GM19035 (cell line): ENCODE data around the gene NOB1.
"Not testable (repeated sequence)": the region's sequence is repeated elsewhere in the genome, so short reads cannot be mapped to it uniquely, and the experiment has no call there.

Experiments used
- ATAC-seq: cut with Tn5 transposase; IDR thresholded peaks from one replicate; pipeline ENCODE4 v1.9.1; 2021; ENCODE audit not compliant: unreplicated experiment

The NOB1 gene

DNA sequence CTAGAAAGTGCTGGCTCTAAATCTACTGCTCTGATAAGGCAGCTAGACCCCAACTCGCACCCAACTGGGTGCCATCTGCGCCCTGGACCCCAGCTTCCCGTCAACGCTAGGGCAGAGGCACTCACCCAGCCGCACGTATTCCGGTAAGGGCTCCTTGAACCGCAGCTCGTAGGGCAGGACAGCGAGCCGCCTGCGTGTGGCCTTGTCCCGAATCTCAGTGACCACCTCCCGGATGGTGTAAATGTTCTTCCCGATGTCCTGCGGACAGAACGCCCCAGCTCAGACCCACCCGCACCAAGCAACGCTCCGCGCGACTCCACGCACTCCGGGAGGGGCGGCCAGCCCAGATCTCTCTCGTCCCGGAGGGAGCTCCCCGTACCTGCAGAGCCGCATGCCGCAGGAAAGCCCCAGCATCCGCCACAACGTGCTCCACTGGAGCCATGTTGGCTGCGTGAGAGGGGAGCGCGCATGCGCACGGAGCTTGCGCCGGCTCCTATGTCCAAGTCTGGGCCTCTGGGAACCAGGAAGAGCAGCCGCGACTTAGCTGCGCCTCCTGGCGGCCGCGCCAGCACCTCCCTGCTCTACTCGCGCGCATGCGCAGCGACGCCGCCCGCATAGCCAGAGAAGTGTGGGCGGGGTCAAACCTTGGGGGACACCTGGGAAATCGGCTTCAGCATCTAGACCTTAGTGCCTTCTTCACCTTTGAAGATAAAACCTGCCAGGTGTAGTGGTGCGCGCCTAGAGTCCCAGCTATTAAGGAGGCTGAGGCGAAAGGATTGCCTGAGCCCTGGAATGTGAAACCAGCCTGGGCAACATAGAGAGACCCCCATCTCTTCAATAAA is at the start of gene NOB1:
Gene NOB1, minus strand, starts transcription at position 458 of the 842 bp plus-strand sequence. Its CDS starts 16 bp downstream, at position 442.
- peak; percentile 96 for ATAC-seq

DNA sequence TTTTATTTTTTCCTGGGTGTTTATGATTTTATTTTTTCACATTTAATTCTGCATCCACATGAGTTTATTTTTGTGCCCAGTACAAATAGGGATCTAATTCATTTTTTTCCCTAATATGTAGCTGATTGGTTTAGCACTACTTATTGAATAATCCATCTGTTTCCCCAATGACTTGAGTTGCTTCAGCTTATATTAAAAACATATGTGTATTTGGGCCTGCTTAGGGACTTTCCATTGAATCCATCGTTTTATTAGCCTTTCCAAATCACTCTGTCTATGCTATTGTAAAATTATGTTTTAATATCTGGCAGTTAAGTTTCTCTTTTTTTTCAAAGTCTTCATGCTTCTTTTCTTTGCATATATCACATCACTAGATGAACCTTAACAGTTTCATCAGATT is 49.6 kb upstream of the NOB1 start:
- no peak for ATAC-seq

DNA sequence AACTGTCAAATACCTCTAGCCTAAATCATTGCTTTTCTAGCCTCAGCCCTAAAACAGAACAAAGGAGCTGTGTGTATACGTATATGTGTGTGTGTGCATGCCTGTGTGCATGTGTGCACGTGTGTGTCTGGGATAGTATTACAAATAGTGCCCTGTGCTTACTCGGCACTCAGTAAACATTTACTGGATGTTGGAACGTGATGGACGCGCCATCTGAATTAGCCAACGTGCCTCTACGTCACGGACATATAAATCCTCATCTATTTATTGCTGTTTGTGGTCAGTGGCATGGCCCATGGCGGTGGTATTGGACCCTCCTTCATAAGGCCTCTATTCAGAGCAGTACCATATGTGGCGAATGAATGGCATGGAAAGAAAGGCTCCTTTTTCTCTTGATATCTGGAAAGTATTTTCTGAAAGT is 44.9 kb upstream of the NOB1 start:
- no peak for ATAC-seq

DNA sequence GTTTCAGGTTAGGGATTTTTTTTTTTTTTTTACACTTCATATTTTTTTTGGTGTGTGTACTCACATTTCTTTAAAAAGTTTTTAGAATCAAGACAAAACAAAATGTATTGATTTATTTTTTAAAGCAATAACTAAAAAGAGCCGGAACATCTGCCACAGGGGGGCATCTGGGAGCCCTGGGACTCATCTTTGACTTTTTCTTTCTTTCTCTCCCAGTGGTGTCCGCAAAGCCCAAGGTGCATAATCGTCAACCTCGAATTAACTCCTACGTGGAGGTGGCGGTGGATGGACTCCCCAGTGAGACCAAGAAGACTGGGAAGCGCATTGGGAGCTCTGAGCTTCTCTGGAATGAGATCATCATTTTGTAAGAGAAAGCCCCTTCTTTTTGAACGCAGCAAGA is 43.7 kb upstream of the NOB1 start:
- ATAC-seq, result no peak

DNA sequence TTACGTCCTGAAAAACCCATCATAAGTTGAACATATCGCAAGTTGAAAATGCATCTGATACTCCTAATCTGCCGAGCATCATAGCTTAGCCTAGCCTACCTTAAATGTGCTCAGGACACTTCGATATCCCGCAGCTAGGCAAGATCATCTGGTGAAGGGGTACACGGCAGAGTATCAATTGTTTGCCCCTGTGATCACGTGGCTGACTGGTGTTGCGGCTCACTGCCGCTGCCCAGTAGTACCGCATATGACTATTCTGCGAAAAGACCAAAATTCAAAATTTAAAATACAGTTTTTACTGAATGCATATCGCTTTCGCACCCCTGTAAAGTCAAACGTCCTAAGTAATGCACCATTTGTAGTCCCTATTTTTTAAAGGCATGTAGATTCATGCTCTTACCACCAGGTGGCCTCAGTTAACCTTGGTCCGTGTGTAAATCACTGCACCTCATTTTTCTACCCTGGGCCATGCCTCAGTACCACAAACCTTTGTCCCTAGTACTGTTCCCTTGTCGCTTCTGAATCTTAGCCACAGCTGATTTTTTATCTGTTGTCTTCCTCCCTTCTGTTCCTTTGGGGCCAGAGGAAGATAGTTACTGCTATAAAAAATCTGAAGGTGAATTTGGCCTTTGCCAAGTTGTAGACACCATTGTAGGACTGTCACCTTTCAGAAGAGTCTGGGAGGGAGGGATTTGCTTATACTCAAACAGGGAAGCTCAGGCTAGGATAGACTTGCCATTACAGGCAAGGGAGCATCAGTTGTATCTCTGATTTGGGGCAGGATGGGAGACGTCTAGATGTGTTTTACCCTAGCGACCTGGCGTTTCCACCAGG is 41.8 kb upstream of the NOB1 start:
- no peak for ATAC-seq

DNA sequence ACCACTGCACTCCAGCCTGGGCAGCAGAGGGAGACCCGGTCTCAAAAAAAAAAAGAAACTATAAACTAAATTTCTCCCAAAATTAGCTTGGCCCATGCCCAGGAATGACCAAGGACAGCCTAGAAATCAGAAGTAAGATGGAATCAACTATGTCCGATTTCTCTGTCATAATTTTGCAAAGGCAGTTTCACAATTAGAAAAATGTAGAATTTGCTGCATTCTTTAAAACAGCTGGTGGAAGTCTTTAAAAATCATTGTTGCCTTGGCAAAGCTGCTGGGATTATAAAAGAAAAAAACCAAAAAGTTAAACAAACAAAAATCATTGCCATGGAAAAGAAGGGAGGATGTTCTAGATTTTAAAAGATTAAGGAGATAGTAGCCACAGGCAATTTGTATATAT is 39.8 kb upstream of the NOB1 start:
- ATAC-seq, result no peak

DNA sequence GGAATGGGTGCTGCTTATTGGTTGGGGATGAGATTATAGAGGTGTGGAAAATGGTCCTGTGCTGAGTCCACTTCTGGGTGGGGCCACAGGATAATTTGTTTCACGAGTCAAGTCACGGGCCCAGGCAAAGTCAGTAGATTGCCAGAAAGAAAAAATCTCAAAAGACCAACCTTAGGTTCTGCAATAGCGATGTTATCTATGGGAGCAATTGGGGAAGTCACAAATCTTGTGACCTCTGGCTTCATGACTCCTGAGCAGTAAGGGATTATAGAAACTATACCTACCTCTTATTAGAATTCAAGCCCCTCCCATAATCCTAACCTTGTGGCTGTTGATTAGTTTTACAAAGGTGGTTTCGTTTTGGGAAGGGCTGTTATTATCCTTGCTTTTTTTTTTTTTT is 38.8 kb upstream of the NOB1 start:
- ATAC-seq, result no peak

DNA sequence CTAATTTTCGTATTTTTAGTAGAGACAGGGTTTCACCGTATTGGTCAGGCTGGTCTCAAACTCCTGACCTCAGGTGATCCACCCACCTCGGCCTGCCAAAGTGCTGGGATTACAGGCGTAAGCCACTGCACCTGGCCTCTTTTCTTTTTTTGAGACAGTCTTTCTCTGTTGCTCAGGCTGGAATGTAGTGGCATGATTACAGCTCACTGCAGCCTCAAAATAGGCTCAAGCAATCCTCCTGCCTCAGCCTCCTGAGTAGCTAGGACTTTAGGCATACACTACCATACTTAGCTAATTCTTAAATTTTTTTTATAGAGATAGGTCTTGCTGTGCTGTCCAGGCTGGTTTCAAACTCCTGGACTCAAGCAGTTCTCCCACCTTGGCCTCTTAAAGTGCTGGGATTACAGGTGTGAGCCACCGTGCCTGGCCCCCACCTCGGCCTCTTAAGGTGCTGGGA is 36.7 kb upstream of the NOB1 start:
- ATAC-seq, result not testable (repeated sequence)

DNA sequence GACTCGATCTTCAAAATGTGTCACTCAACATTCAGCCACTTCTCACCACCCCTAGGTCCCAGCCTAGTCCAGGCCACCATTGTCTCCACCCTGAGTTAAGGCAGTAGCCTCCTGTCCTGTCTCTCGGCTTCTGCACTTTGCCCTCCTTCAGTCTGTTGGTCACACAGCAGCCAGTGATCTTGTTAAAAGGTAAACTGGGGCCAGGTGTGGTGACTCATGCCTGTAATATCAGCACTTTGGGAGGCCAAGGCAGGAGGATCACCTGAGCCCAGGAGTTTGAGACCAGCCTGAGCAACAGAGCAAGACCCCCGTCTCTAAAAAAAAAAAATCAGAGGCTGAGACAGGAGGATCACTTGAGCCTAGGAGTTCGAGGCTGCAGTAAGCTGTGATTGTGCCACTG is 33.2 kb upstream of the NOB1 start:
- ATAC-seq, result no peak

DNA sequence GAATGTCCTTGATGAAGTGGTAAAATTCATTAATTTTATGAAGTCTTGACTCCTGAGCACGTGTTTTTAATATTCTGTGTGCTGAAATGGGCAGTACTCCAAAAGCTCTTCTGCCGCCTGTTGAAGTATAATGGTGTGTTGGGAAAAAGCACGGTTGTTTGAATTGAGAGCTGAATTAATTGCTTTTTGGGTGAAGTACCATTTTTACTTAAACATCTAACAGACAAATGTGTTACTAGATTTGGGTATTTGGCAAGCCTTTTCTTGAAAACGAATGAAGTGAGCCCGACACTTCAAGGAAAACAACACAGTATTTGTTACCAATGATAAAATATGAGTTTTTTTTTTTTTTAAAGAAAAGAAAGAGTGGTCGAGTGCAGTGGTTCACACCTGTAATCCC is 29.9 kb upstream of the NOB1 start:
- no peak for ATAC-seq

DNA sequence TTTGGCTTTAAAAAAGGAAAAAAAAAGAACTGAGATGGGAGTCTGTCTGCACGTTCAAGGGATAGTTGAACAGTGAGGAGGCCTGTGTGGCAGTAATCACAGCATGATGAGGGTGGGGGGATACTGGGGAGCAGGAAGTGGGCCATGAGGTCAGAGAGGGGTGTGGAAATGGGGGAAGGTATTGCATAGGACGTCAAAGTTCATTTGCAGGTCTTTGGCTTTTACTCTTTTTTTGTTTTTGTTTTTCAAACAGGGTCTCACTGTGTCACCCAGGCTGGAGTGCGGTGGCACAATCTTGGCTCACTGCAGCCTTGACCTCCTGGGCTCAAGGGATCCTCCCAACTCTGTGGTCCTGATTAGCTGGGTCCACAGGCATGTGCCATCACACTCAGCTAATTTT is 26.4 kb upstream of the NOB1 start:
- no peak for ATAC-seq

DNA sequence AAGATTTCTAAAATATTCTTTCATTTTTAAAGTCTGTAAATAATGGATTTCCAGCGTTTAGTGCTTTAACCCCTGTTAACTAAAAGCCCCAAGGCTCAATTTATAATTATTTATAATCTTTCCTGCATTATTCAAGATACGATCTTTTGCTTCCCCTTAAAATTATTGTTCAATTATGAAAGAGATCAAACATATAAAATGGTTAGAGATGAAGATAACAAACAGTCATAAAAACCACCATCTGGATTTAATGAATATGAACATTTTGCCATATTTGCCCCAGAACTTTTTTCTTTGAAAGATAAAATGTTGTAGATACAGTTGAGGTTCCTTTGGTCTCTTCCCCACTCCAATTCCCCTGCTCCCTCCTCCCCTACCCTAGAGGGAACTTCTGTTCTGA is 25.0 kb upstream of the NOB1 start:
- ATAC-seq, result no peak

DNA sequence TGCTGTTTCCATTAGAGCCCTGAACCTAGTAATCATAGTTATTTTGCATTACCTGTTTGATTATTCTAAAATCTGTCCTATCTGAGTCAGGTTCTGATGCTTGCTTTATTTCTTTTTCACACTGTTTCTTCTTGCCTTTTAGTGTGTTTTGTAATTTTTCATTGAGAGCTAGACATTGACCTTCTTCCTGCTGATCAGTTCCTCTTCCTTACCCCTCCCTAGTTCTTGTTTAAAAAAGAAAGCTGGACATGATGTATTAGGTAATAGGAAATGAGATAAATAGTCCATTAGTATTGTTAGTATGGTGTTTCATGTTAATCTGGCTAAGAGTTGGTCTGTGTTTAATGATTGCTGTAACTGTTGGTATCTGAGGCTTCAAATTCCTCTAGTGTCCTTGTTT is 20.8 kb upstream of the NOB1 start:
- ATAC-seq, result no peak

DNA sequence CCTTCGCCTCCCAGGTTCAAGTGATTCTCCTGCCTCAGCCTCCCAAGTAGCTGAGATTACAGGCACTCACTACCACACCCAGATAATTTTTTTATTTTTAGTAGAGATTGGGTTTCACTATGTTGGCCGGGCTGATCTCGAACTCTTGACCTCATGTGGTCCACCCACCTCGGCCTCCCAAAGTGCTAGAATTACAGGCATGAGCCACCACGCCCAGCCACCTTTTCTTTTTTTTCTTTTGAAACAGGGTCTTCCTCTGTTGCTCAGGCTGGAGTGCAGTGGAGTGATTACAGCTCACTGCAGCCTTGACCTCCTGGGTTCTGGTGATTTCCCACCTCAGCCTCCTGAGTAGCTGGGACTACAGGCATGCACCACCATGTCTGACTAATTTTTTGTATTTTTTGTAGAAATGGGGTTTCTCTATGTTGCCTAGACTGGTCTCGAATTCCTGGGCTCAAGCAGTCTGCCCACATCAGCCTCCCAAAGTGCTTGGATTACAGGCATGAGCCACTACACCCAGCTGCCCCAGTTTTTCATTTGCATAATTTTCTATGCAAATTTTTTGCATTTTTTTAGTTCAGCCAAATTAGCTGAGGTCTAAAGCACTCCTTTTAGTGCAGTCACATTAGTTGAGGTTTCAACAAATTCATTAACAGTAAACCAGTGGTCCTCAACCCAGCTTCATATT is 18.7 kb upstream of the NOB1 start:
- ATAC-seq, result no peak

DNA sequence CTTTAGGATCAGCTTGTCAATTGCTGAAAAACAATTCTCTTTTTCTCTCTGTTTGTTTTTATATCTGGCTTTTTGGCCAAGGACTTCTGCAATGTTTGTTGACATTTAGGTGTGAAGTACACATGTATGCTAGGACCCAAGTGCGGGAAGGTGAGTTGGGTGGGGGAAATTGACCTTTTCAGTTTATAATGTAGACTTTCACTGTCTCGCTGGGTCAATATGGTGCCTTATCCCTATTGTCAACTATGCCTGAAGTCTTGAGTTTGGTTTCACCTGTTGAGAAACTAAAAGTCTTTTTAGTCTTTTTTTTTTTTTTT is 16.9 kb upstream of the NOB1 start:
- no peak for ATAC-seq

DNA sequence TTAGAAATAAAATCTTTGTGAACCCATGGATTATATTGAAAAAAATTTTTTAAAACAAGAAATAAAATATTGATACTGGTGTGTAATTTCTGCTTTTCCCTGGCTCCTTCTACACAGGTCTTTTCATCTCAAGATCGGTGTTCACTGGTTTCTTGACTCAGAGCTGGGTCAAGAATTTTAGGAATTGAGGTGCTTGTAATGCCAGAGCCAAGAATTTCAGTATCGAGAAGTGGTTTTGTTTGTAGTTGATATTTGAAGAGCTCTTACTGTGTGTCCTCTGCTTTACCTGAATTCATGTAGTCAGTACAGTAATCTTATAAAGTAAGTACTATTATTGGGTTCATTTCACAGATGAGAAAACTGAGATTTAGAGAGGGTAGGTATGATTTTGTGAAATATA is 14.7 kb upstream of the NOB1 start:
- ATAC-seq, result no peak

DNA sequence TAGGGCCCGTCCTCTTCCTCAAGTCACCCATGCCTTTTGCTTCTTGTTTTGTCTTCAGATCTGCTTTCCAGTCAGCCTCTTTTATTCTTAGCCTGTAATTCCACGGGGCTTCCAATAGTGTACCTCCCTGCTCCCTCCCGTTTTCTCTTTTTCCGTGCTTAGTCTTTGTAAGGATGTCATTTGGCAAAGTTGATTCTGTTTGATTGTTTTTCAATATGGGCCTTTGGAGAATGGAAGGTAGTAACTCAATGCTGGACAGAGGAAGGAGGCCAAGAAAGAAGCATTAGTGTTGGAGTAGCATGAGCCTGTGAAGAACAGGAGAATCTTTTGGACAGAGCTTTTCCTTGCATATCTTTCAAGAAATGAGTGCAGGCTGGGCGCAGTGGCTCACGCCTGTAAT is 13.9 kb upstream of the NOB1 start:
- no peak for ATAC-seq

DNA sequence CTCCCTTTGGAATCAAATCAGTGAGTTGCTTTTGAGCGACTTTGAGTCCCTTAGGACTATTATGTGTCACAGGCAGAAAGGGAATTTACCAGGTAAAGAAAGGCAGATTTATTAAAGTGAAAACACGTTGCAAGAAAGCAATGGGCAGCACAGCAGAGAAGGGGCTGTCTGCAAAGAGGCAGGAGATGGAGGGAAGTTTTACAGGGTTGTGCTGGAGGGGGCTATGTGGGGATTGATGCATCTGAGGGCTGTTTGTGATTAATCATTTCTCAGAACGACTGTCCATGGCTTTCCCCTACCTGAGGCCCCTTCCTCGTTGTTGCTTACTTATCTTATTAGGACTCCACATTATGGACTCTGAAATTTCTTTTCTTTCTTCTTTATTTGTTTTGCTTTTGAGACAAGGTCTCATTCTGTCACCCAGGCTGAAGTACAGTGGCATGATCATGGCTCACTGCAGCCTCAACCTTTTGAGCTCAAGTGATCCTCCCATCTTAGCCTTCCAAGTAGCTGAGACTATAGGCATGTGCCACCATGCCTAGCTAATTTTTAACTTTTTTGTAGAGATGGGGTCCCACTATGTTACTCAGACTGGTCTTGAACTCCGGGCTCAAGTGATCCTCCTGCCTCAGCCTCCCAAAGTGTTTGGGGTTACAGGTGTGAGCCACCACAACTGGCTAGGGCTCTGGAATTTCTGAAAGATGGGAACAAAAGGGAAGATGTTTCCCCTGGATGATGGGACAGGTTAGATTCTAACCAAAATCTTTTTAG is 12.9 kb upstream of the NOB1 start:
- ATAC-seq, result no peak

DNA sequence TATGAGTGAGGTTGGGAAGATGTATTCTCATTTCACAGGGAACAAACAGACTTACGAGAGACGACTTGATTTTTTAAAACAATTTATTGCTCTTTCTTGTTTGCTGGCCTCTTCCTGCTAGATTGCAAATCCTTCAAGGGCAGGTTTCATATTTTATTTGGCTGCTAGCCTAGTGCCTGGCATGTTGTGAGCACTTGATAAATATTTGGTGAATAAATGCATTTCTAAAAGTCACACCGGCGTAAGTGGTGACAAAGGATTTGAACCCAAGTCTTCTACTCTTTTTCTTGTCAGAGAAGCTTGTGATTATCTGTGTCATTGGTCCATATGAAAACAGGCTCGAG is 8.8 kb upstream of the NOB1 start:
- no peak for ATAC-seq

DNA sequence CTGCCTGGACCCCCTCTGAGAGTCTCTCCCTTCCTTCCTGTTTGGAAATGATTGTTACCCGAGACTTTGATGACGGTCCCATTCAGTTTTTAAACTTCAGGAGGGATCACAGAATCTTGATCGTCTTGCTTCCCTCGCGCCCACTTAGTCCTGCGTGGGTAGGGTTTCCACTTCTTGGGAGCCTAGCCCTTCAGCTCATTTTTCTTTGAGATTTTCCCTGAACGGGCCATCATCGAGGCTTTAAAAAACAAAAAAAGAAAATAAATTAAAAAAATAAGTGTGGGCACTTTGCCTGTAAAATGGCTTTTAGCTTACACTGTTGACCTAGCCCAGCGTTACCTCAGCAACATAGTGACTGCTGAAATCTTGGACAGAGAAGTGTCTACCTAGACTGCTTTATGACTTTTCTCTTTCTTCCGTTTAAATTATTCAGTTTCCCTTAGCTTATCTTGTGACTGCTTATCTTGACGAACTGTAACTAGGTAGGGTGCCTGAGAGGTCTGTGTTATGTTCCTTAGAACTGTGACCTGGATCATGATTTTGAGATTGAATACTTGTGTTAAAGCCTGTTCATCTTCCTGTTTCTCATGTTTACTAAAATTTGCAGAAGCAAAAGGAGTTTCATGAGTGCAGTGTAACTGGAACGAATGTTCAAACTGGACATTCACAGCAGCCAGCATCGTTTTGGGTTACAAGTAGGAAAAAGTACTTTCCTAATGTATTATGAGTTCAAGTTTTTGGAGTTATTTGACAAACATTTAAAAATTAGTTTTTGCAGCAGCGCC is 8.3 kb upstream of the NOB1 start:
- peak; percentile 24 for ATAC-seq
